Measurements from ENCODE around the gene ASIP. TPM values are rescaled to one million over a fixed set of nuclear protein-coding genes. Genes with fewer than 3 reads are reported as not detected.
A peak's percentile ranks its signal among the peaks of the same experiment; 100 is the strongest.

The ASIP gene
- total and polyA plus RNA-seq, 2 donors (not counting 1 experiment from before 2014, with no cell fraction given): not detected

GRCh38 chr20:34271956-34272355, 30.7 kb downstream of the ASIP start:
- Histone ChIP-seq H3K79me2 (ENCODE audit: control insufficient read depth, insufficient read depth, low read length) (no peaks in the 10 kb centered on the region), H3K4me1 (ENCODE audit: control insufficient read depth, extremely low read depth, insufficient read depth, low read length) (no peaks in the 10 kb centered on the region), H3K27ac (ENCODE audit: insufficient read depth, low read length) (no peak overlapping the region), H3K9ac (ENCODE audit: insufficient read depth, low read length) (no peak overlapping the region), H3K36me3 (ENCODE audit: control insufficient read depth, insufficient read depth, low read length) (no peaks in the 10 kb centered on the region), H3K4me3 (replicated peaks in 1 of 4; ENCODE audit: control extremely low read depth in 1 of 4, insufficient read depth in 1 of 4, low read depth in 3 of 4, low read length in 4 of 4) (no peak overlapping the region), H2AFZ (ENCODE audit: low read length) (no peak overlapping the region), H4K20me1 (ENCODE audit: control insufficient read depth, extremely low read depth, insufficient read depth, low read length) (no peaks in the 10 kb centered on the region), H3K9me3 (ENCODE audit: control insufficient read depth, insufficient read depth, low read depth, low read length) (no peaks in the 10 kb centered on the region), H3K27me3 (ENCODE audit: control insufficient read depth, insufficient read depth, low read length) (no peaks in the 10 kb centered on the region), H3K4me2 (ENCODE audit: extremely low read depth, insufficient read depth, low read length) (no peak overlapping the region)
- peak in 1 of 2 donors; percentile 93 for DNase-seq (ENCODE audit: low read depth in 2 of 2)
- TF ChIP-seq EZH2 (IDR thresholded peaks at IDR 0.05; ENCODE audit: low read length, missing control alignments) (no peak), CTCF (conservative IDR thresholded peaks at IDR 0.05 in 1 of 2, IDR thresholded peaks at IDR 0.05 in 1 of 2; ENCODE audit: low read depth in 1 of 2, low read length in 2 of 2) (no peak)

DNA sequence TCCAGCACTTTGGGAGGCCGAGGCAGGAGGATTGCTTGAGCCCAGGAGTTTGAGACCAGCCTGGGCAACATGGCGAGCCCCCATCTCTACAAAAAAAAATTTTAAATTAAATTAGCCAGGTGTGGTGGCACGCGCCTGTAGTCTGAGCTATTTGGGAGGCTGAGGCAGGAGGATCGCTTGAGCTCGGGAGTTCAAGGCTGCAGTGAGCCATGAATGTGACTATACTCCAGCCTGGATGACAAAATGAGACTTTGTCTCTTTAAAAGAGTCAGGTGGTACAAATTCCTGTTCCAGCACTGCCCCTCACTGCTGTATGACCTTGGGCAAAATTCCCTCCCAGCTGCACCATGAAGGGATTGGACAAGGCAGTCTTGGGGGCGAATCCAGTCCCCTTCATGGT, 33.5 kb downstream of the ASIP start:
- Histone ChIP-seq H2AFZ (ENCODE audit: low read length) (no peak overlapping the region), H3K4me2 (ENCODE audit: extremely low read depth, insufficient read depth, low read length) (no peak overlapping the region), H3K9ac (ENCODE audit: insufficient read depth, low read length) (no peak overlapping the region), H3K36me3 (ENCODE audit: control insufficient read depth, insufficient read depth, low read length) (no peaks in the 10 kb centered on the region), H3K4me1 (ENCODE audit: control insufficient read depth, extremely low read depth, insufficient read depth, low read length) (no peaks in the 10 kb centered on the region), H3K79me2 (ENCODE audit: control insufficient read depth, insufficient read depth, low read length) (no peaks in the 10 kb centered on the region), H4K20me1 (ENCODE audit: control insufficient read depth, extremely low read depth, insufficient read depth, low read length) (no peaks in the 10 kb centered on the region), H3K4me3 (replicated peaks in 1 of 4; ENCODE audit: control extremely low read depth in 1 of 4, insufficient read depth in 1 of 4, low read depth in 3 of 4, low read length in 4 of 4) (no peak overlapping the region), H3K27me3 (ENCODE audit: control insufficient read depth, insufficient read depth, low read length) (no peaks in the 10 kb centered on the region), H3K9me3 (ENCODE audit: control insufficient read depth, insufficient read depth, low read depth, low read length) (no peaks in the 10 kb centered on the region), H3K27ac (ENCODE audit: insufficient read depth, low read length) (no peak overlapping the region)
- no peak for DNase-seq (ENCODE audit: low read depth in 2 of 2)
- TF ChIP-seq EZH2 (IDR thresholded peaks at IDR 0.05; ENCODE audit: low read length, missing control alignments): no peak
- TF ChIP-seq CTCF (conservative IDR thresholded peaks at IDR 0.05 in 1 of 2, IDR thresholded peaks at IDR 0.05 in 1 of 2; ENCODE audit: low read depth in 1 of 2, low read length in 2 of 2): no peak

- Histone ChIP-seq H3K27me3 (ENCODE audit: control insufficient read depth, insufficient read depth, low read length) (no peaks in the 10 kb centered on the region), H3K4me3 (replicated peaks in 1 of 4; ENCODE audit: control extremely low read depth in 1 of 4, insufficient read depth in 1 of 4, low read depth in 3 of 4, low read length in 4 of 4) (no peak overlapping the region), H3K27ac (ENCODE audit: insufficient read depth, low read length) (no peak overlapping the region), H4K20me1 (ENCODE audit: control insufficient read depth, extremely low read depth, insufficient read depth, low read length) (no peaks in the 10 kb centered on the region), H3K9ac (ENCODE audit: insufficient read depth, low read length) (no peak overlapping the region), H3K9me3 (ENCODE audit: control insufficient read depth, insufficient read depth, low read depth, low read length) (no peaks in the 10 kb centered on the region), H3K4me2 (ENCODE audit: extremely low read depth, insufficient read depth, low read length) (no peak overlapping the region), H2AFZ (ENCODE audit: low read length) (no peak overlapping the region), H3K79me2 (ENCODE audit: control insufficient read depth, insufficient read depth, low read length) (no peaks in the 10 kb centered on the region), H3K36me3 (ENCODE audit: control insufficient read depth, insufficient read depth, low read length) (peaks cover 8% of the 10 kb centered on the region), H3K4me1 (ENCODE audit: control insufficient read depth, extremely low read depth, insufficient read depth, low read length) (no peaks in the 10 kb centered on the region)
- DNase-seq (ENCODE audit: low read depth in 2 of 2): no peak
- TF ChIP-seq CTCF (conservative IDR thresholded peaks at IDR 0.05 in 1 of 2, IDR thresholded peaks at IDR 0.05 in 1 of 2; ENCODE audit: low read depth in 1 of 2, low read length in 2 of 2) (no peak), EZH2 (IDR thresholded peaks at IDR 0.05; ENCODE audit: low read length, missing control alignments) (no peak)
Measured at GRCh38 chr20:34281177-34281576, 40.0 kb downstream of the ASIP start.
